Colon (tissue), 2 donors: ENCODE data around the gene ADAM22.
"Not testable (repeated sequence)": the region's sequence is repeated elsewhere in the genome, so short reads cannot be mapped to it uniquely, and the experiment has no call there.

ENCODE experiments used
- FAIRE-seq: peaks from 2 replicates; lab custom pipeline; 2012; peaks lifted over from hg19 to GRCh38; lab: Jason Lieb, UNC
- donor health status: control.
- donor health status: control.

Gene ADAM22

GRCh38 chr7:88111954-88112471 is 178.0 kb downstream of the ADAM22 start:
- no peak for FAIRE-seq

GRCh38 chr7:88115258-88115796 is 181.3 kb downstream of the ADAM22 start:
- FAIRE-seq: no peak

- no peak for FAIRE-seq
These were observed 181.8 kb downstream of the ADAM22 start for GRCh38 chr7:88115816-88116215.

- FAIRE-seq: no peak
These were observed 182.3 kb downstream of the ADAM22 start for GRCh38 chr7:88116235-88116795.

DNA sequence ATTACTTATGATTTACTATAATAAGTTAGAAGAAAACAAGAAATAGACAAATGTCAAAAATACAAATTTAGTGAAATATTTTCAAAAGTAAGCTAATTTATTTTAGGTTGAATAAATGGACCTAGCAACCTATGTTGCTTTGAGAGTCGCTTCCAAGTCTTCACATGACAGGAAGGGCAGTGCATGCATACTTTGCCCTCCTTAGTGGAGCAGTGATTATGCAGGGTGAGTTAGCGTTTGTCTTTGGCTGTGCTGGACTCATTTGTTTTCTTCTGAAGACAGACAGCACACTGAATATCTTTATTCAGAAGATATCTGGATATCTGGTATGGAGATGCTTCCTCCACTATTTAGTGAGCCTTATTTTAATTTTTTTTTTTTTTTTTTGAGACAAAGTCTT is 183.3 kb downstream of the ADAM22 start:
- FAIRE-seq: no peak

DNA sequence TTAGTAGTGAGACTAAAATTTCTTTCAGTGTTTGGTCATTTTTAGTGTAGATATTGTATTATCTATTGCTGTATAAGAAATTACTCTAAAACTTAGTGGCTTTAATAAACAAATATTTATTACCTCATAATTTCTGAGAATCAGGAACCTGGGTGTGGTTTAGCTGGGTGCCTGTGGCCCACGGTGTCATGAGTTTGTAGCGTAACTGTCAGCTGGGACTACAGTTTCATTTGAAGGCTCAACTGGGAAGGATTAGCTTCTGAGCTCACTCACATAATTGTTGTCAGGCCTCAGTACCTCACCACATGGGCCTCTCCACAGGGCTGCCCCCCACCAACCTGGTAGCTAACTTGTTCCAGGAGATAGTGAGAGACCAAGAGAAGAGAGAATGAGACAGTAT is 187.3 kb downstream of the ADAM22 start:
- no peak for FAIRE-seq

- no peak for FAIRE-seq
These were observed 193.7 kb downstream of the ADAM22 start for GRCh38 chr7:88127637-88128290.

GRCh38 chr7:88132725-88133124 is 198.7 kb downstream of the ADAM22 start:
- no peak for FAIRE-seq

GRCh38 chr7:88140947-88141346 is 206.9 kb downstream of the ADAM22 start:
- FAIRE-seq: no peak

GRCh38 chr7:88141479-88141878 is 207.4 kb downstream of the ADAM22 start:
- no peak for FAIRE-seq

DNA sequence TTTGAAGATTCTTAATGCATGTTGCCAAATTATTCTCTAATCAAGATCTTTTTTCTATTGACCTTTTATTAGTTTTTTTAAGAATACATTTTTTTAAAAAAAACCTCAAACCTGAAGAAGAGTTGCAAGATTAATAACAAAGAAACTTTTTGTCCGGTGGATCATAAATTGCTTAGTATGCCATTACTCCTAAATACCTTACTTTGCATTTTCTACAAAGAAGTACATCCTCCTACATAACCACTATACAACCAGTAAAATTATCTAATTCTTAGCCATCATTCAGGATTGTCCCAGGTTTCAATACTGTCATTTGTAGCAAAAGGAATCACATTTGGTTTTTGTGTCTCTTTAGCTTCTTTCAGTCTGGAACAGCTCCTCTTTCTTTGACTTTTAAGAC is 207.9 kb downstream of the ADAM22 start:
- FAIRE-seq: no peak

DNA sequence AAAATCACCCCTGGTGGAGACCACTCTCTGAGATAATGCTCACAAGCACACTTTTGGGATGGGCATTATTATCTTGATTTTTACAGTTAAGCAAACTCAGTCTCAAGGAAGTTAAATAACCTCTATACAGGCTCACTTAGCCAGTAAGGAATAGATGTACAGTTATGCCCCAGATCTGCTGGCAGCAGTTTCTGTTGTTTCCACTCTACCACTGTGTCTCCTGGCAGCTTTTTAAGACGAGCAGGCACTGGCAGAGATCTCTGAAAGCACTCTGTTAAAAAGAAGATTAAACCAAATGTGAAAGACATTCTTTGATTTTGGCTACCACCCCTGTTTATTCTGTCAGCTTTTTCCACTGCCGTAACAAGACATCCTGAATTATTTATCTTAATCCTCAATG is 212.6 kb downstream of the ADAM22 start:
- FAIRE-seq: no peak

GRCh38 chr7:88147341-88147740 is 213.3 kb downstream of the ADAM22 start:
- FAIRE-seq: no peak

DNA sequence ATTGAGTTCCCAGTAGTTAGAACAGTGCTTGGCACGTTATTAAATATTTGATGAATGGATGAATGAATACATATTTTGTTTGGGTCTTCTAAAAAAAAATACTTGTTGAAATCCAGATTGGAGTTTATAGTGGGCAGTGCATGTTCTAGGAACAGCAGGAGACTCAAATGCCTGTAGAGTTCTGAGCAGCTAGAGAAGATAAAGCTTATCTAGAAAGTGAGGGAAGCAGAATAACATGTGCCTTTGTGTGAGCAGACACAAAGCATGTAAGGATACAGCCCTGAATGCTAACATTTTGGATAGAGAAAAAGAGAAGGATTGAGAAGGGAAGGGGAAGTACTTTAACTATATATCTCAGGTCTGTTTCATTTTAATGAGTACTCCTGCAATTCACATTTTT is 213.9 kb downstream of the ADAM22 start:
- no peak for FAIRE-seq

DNA sequence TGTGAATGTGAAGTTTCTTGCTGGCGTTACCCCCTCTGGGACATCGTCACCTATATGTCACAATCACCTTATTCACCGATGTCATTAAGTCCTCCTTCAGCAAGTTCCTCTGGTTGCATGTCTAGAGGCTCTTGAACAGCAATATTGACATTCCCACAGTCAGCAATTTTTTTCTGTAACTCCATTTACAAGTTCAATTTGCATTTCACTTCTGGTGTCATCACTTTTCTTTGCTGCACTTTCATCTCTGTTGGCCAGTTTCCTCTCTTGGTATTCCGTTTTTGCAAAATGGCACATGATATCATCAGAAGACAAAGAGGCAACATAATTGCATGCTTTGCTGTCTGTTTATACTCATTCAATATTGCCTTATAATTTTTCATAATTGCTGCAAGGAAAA is 216.0 kb downstream of the ADAM22 start:
- FAIRE-seq: no peak

GRCh38 chr7:88151119-88151790 is 217.2 kb downstream of the ADAM22 start:
- no peak for FAIRE-seq

DNA sequence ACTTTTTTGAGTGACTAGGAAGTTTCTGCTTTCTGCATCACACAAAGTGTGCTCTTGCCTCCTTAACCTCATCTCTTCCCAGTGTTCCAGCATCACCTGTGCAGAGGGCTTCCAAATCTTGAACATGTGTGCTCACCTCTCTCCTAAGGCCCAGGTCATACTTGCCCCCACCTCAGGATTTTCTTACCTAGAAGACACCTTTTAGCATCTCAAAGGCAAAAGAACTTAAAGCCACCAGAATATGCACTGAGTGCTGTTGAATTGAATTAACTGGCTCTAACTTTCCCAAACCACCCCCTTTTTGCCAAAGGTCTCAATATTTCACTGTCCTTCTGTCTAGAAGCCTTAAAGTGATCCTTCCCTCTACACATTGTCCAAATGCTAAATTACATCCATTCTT is 219.3 kb downstream of the ADAM22 start:
- no peak for FAIRE-seq

DNA sequence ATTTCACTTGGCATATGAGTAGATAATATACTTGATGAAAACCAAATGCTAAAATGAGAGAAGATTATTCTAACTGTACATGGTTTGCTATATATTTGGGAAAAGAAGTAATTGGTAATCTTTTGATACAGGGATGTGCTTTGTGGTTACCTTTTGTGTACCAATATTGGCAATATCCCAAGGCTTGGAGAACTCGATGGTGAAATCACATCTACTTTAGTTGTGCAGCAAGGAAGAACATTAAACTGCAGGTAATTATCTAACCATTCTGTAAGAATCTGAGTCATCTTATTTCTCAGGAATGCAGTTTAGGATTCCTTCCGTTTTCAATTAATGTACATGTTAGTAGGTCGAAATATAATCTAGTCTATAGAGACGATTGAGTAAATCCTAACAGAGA is 221.7 kb downstream of the ADAM22 start:
- FAIRE-seq: no peak

DNA sequence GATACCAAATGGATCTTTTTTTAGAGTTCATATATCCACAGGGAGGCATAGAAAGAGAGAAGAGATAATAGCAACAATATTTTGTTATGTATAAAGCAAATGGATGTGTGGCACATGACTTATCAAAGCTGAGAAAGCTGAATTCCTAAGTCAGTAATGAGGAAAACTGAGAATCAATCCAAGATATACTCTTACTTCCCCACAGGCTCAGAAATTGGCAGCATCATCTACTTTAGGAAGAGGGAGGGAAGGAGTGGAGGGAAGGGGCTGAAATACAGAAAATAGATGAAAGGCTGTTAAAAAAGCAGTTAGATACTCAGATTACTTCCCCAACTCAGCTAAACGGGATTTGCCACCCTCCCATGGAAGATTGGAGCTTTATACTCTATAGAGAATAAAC is 222.3 kb downstream of the ADAM22 start:
- FAIRE-seq: no peak

GRCh38 chr7:88159741-88160140 is 225.7 kb downstream of the ADAM22 start:
- FAIRE-seq: not testable (repeated sequence)

DNA sequence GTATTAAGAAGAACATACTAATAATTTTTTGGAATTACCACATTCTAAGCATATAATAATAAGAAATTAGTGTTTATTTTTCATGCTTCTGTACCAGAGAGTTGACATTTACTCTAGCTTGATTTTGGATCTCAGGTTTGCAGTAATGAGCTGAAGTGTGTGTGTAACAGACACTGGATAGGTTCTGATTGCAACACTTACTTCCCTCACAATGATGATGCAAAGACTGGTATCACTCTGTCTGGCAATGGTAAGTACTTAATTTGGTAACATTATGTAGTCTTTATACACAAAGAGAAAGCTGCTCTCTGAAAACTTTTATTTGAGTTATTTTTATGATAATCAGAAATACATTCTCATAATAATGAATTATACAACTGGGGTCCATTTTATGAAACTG is 231.6 kb downstream of the ADAM22 start:
- FAIRE-seq: no peak

GRCh38 chr7:88167223-88167622 is 233.2 kb downstream of the ADAM22 start:
- no peak for FAIRE-seq

- no peak for FAIRE-seq
These were observed 233.7 kb downstream of the ADAM22 start for GRCh38 chr7:88167721-88168120.
